HEK293 (cell line): ENCODE measurements around the gene RBM10.

ENCODE experiments used
- CTCF ChIA-PET: fragments of 350-600 bp; formaldehyde crosslinking; extraction: SDS; loops from one replicate; lab custom pipeline; 2021; ENCODE audit warnings: antibody characterized with exemption; lab: Yijun Ruan, JAX
- POLR2A ChIA-PET: fragments of 300-600 bp; formaldehyde crosslinking; extraction: SDS; loops from one replicate; lab custom pipeline; 2020; ENCODE audit warnings: antibody characterized with exemption, inconsistent platforms; lab: Yijun Ruan, JAX
- H3K27ac ChIP-seq: fragments of 200-500 bp; sonication (Bioruptor generic); 2 replicates; pipeline ENCODE4 v1.5.1; 2014; ENCODE audit warnings: low read depth, low read length, control low read depth, inconsistent platforms; ENCODE audit errors: extremely low read depth
- H3K36me3 ChIP-seq, 2 experiments: fragments of 200-500 bp in 1 of 2; sonication (Bioruptor generic) in 1 of 2; 1 replicate in 1 of 2; 2 replicates in 1 of 2; pipeline ENCODE4 v1.5.1; 2014 to 2017; ENCODE audit warnings: inconsistent platforms in 2 of 2, low read length in 2 of 2; ENCODE audit not compliant: control insufficient read depth in 2 of 2, insufficient read depth in 1 of 2
- H3K4me1 ChIP-seq: fragments of 200-500 bp; sonication (Bioruptor generic); 2 replicates; pipeline ENCODE4 v1.5.1; 2014; ENCODE audit warnings: mild to moderate bottlenecking, low read length, inconsistent platforms; ENCODE audit not compliant: control insufficient read depth, insufficient read depth
- H3K4me3 ChIP-seq: 2 replicates; pipeline ENCODE4 v1.5.1; 2011; ENCODE audit warnings: low read depth, mild to moderate bottlenecking, control low read depth, low read length, moderate library complexity
- H3K9me3 ChIP-seq: fragments of 200-500 bp; sonication (Bioruptor generic); 2 replicates; pipeline ENCODE4 v1.5.1; 2014; ENCODE audit warnings: low read depth, low read length, inconsistent platforms; ENCODE audit not compliant: control insufficient read depth, insufficient read depth
- HIC1 ChIP-seq: fragments of 450-650 bp; formaldehyde crosslinking; IDR thresholded peaks from 2 replicates; pipeline ENCODE4 v1.5.1; 2016; ENCODE audit warnings: missing biosample characterization, missing genetic modification characterization
- PRDM4 ChIP-seq: fragments of 450-650 bp; formaldehyde crosslinking; IDR thresholded peaks from 2 replicates; pipeline ENCODE4 v1.5.1; 2017; ENCODE audit warnings: missing biosample characterization, missing genetic modification characterization
- REST ChIP-seq: fragments of 450-650 bp; formaldehyde crosslinking; IDR thresholded peaks from 2 replicates; pipeline ENCODE4 v1.5.1; 2016; ENCODE audit warnings: missing biosample characterization, missing genetic modification characterization
- SCRT1 ChIP-seq: fragments of 450-650 bp; formaldehyde crosslinking; IDR thresholded peaks from 2 replicates; pipeline ENCODE4 v1.5.1; 2016; ENCODE audit warnings: missing biosample characterization, missing genetic modification characterization, borderline replicate concordance
- WT1 ChIP-seq: fragments of 450-650 bp; formaldehyde crosslinking; IDR thresholded peaks from 2 replicates; pipeline ENCODE4 v1.5.1; 2016; ENCODE audit warnings: missing biosample characterization, missing genetic modification characterization
- ZNF169 ChIP-seq: fragments of 450-650 bp; formaldehyde crosslinking; IDR thresholded peaks from 2 replicates; pipeline ENCODE4 v1.5.1; 2016; ENCODE audit warnings: missing biosample characterization, missing genetic modification characterization
- ZNF26 ChIP-seq: fragments of 450-650 bp; formaldehyde crosslinking; IDR thresholded peaks from 2 replicates; pipeline ENCODE4 v1.5.1; 2016; ENCODE audit warnings: missing biosample characterization, missing genetic modification characterization
- ZNF433 ChIP-seq: fragments of 450-650 bp; formaldehyde crosslinking; IDR thresholded peaks from 2 replicates; pipeline ENCODE4 v1.5.1; 2016; ENCODE audit warnings: missing biosample characterization, missing genetic modification characterization, low read depth
- ZNF514 ChIP-seq: fragments of 450-650 bp; formaldehyde crosslinking; IDR thresholded peaks from 2 replicates; pipeline ENCODE4 v1.5.1; 2016; ENCODE audit warnings: missing biosample characterization, missing genetic modification characterization
- ZNF530 ChIP-seq: fragments of 450-650 bp; formaldehyde crosslinking; IDR thresholded peaks from 2 replicates; pipeline ENCODE4 v1.5.1; 2016; ENCODE audit warnings: low read depth, missing biosample characterization, missing genetic modification characterization
- ZNF629 ChIP-seq: fragments of 450-650 bp; formaldehyde crosslinking; IDR thresholded peaks from 2 replicates; pipeline ENCODE4 v1.5.1; 2017; ENCODE audit warnings: missing biosample characterization, missing genetic modification characterization

Gene RBM10

GRCh38 chrX:47226531-47227333, 81.7 kb downstream of the RBM10 start (continued):
- TF ChIP-seq PRDM4 (tag by site-specific recombination): no peak
- no peak for TF ChIP-seq ZNF514 (tag by site-specific recombination)

GRCh38 chrX:47227334-47227583, 82.2 kb downstream of the RBM10 start:
- no peak overlapping the region for H3K4me3 ChIP-seq
- ChIA-PET POLR2A (interaction anchor here (2.1 kb wide), 1 partner anchor 9 kb away, joined by 18 read pairs; the partner anchor contains the start of gene CDK16), CTCF (no interaction called here)
- H3K36me3 ChIP-seq: peaks cover 51 to 75% of the 10 kb centered on the region in 2 experiments
- H3K4me1 ChIP-seq: 0 out of 2 replicates have a peak, but pooled peaks cover 2% of the 10 kb centered on the region
- no peak overlapping the region for H3K27ac ChIP-seq
- H3K9me3 ChIP-seq: no peaks in the 10 kb centered on the region
- TF ChIP-seq ZNF433 (no peak), ZNF169 (no peak)

GRCh38 chrX:47228550-47229270, 83.7 kb downstream of the RBM10 start:
- TF ChIP-seq HIC1 (tag by site-specific recombination): 0 out of 2 replicates have a peak, but pooled peaks have one; percentile 29
- no peak for TF ChIP-seq ZNF530 (tag by site-specific recombination)
- Histone ChIP-seq H3K27ac (no peak overlapping the region), H3K9me3 (no peaks in the 10 kb centered on the region), H3K4me3 (no peak overlapping the region), H3K36me3 (peaks cover 47 to 63% of the 10 kb centered on the region in 2 experiments), H3K4me1 (0 out of 2 replicates have a peak, but pooled peaks cover 3% of the 10 kb centered on the region)
- ChIA-PET CTCF (no interaction called here), POLR2A (interaction anchor here (0.6 to 2.1 kb wide), 3 partner anchors 11 to 416 kb away, joined by 4 to 18 read pairs (median 8); partner anchors contain the start of gene CDK16)

- H3K27ac ChIP-seq: no peak overlapping the region
- POLR2A ChIA-PET: interaction anchor here (0.6 to 1.0 kb wide), 2 partner anchors 12 to 416 kb away, joined by 4 to 8 read pairs; no protein-coding TSS in a partner anchor
- H3K4me1 ChIP-seq: peaks cover 4% of the 10 kb centered on the region; the same call in 1 of the 2 replicates
- H3K9me3 ChIP-seq: no peaks in the 10 kb centered on the region
- TF ChIP-seq ZNF629 (tag by site-specific recombination) (no peak), REST (no peak), SCRT1 (tag by site-specific recombination) (no peak), ZNF26 (tag by site-specific recombination) (no peak), WT1 (tag by site-specific recombination) (no peak)
- H3K4me3 ChIP-seq: no peak overlapping the region
- H3K36me3 ChIP-seq: peaks cover 41 to 56% of the 10 kb centered on the region in 2 experiments
- CTCF ChIA-PET: no interaction called here
Observed at GRCh38 chrX:47229427-47229826, 84.4 kb downstream of the RBM10 start.
